ENCODE measurements around the gene ZNF160. TPM values are rescaled to one million over a fixed set of nuclear protein-coding genes. Genes with fewer than 3 reads are reported as not detected.
"Not testable (repeated sequence)": the region's sequence is repeated elsewhere in the genome, so short reads cannot be mapped to it uniquely, and the experiment has no call there.

The ZNF160 gene
- total and polyA plus RNA-seq, 9 of the 15 experiments (the other 6 are each of a cell fraction or from before 2014, with no cell fraction given) = 3.6 to 22.1 (median 11.8) TPM

DNA sequence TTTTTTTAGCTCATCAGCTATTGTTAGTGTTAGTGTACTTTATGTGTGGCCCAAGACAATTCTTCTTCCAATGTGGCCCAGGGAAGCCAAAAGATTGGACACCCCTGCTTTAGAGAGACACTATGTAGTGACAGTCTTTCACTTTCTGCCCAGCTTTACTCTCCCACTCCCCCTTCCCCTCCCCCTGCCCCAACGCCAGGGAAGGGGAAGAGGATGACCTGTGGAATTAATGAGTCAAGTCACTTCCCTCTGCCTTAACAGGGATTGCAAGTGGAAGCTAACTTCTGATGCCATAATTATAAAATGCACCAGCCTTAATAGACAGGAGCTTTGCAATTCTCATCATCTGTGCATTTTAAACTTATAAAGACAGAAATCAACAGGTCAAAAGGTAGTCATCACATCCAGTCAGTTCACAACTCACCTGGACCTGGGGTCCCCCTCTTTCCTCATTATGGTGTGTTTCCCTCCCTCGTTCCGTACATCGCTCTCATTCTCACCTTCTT is 27.9 kb upstream of the ZNF160 start (continued):
- TF ChIP-seq KLF13 (tag; IDR thresholded peaks at IDR 0.05; ENCODE audit: borderline replicate concordance, low read depth) = no peak

DNA sequence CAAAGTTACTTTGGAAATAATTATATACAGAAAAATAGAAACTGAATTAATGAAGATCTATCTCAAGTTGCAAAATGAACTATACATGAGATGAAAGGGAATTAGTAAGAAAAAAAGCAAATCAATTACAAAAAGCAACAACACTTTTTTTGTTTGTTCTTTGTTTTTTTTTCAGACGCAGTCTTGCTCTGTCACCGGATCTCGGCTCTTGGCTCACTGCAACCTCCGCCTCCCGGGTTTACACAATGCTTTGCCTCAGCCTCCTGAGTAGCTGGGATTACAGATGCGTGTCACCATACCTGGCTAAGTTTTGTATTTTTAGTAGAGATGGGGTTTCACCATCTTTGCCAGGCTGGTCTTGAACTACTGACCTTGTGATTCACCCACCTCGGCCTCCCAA is 27.3 kb upstream of the ZNF160 start:
- no peak overlapping the region for H2AFZ ChIP-seq (ENCODE audit: low read depth, low read length)
- H3K4me2 ChIP-seq (ENCODE audit: insufficient read depth, low read length) = no peak overlapping the region
- H4K20me1 ChIP-seq (replicated peaks; ENCODE audit: control insufficient read depth, insufficient read depth, low read length) = no peaks in the 10 kb centered on the region
- BruUV-seq (replicated peaks) = no TSS peak
- in situ Hi-C loops (cut with MboI) = no loop called here
- no peak for ATAC-seq
- H3K27ac ChIP-seq (ENCODE audit: extremely low read depth, low read depth, low read length) = no peak overlapping the region
- ChIA-PET CTCF (ENCODE audit: low intra/inter-chr PET ratio) (no interaction called here), POLR2A (interaction anchor here (0.7 kb wide), 1 partner anchor 18 kb away, joined by 3 read pairs; no protein-coding TSS in a partner anchor)
- H3K9ac ChIP-seq (ENCODE audit: insufficient read depth in 1 of 2, low read depth in 2 of 2, low read length in 2 of 2) = no peak overlapping the region
- intact Hi-C loops (cut with micrococcal nuclease) = no loop called here
- 11% methylated on average over 7 of the region's 7 CpGs for WGBS (ENCODE audit: insufficient coverage, low coverage, missing lambda C conversion rate)
- DNase-seq (ENCODE audit: extremely low read depth in 1 of 4, low spot score in 3 of 4) = no peak
- H3K36me3 ChIP-seq (ENCODE audit: control insufficient read depth, insufficient read depth, low read length) = no peaks in the 10 kb centered on the region
- no peaks in the 10 kb centered on the region for H3K79me2 ChIP-seq (ENCODE audit: control insufficient read depth, insufficient read depth, low read length)
- H3K27me3 ChIP-seq (ENCODE audit: control insufficient read depth in 2 of 2, insufficient read depth in 2 of 2, low read length in 2 of 2) = peaks cover 4 to 8% of the 10 kb centered on the region in 2 experiments; a peak in 2 of 5 replicates
- no peak for TF ChIP-seq PURB (CRISPR knock-in tag; IDR thresholded peaks at IDR 0.05; ENCODE audit: low read depth)
- TF ChIP-seq CCAR2 (IDR thresholded peaks at IDR 0.05; ENCODE audit: low read depth, low read length) = no peak
- no peak for TF ChIP-seq NFXL1 (CRISPR knock-in tag; IDR thresholded peaks at IDR 0.05)
- TF ChIP-seq RB1 (IDR thresholded peaks at IDR 0.05; ENCODE audit: low read depth) = no peak
- no peak for TF ChIP-seq SNRNP70 (optimal IDR thresholded peaks at IDR 0.05; ENCODE audit: low read depth, low read length)
- H3K9me1 ChIP-seq (ENCODE audit: control insufficient read depth, insufficient read depth, low read length) = no peaks in the 10 kb centered on the region
- no peaks in the 10 kb centered on the region for H3K9me3 ChIP-seq (replicated peaks; ENCODE audit: control insufficient read depth, insufficient read depth, low read depth, low read length)
- H3K4me3 ChIP-seq = no peak overlapping the region
- no peak for FAIRE-seq
- no peaks in the 10 kb centered on the region for H3K4me1 ChIP-seq (replicated peaks in 1 of 2; ENCODE audit: control insufficient read depth in 2 of 2, insufficient read depth in 2 of 2, low read length in 2 of 2)

DNA sequence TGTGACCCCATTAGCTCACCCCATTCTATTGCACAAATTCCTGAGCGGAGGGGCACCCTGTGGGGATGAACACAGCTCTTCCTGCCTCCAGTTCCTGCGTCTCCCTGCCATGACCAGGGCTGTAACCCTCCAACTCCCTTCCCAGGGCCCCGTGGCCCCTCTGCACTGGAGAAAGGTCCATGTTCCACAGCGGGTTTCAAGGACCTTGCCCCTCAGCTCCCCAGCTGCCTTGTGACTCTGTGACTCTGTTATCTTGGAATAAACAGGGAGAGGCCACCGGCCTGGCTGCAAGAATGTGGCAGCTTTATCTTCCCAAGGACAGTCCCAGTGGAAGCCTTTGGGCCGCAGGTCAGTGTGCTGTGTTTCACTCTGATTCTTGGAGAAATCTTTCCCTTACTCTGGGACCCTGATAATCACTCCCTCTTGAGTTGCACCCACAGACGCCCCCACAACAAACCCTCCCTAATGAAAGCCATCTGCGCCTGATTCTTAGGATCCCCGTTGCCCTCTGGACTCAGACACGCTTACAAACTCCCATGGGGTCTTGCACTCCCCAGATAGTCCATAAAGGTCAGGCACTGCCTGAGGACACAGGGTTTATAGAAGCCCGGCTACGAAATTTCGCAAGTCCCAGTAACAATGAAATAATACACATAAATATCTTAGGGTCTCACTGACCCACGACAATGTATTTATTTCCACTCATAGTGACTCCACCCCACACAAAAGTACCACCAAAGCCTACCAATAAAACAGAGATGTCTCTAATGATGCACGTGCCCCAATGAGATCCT is 23.7 kb upstream of the ZNF160 start:
- in situ Hi-C loops (cut with MboI); CTCF ChIA-PET (ENCODE audit: low intra/inter-chr PET ratio); DNase-seq (ENCODE audit: extremely low read depth in 1 of 4, low spot score in 3 of 4); H3K9me1 ChIP-seq (ENCODE audit: control insufficient read depth, insufficient read depth, low read length); H3K9ac ChIP-seq (ENCODE audit: insufficient read depth in 1 of 2, low read depth in 2 of 2, low read length in 2 of 2); H3K79me2 ChIP-seq (ENCODE audit: control insufficient read depth, insufficient read depth, low read length); H2AFZ ChIP-seq (ENCODE audit: low read depth, low read length); H3K9me3 ChIP-seq (replicated peaks; ENCODE audit: control insufficient read depth, insufficient read depth, low read depth, low read length); H3K4me2 ChIP-seq (ENCODE audit: insufficient read depth, low read length); H3K36me3 ChIP-seq (ENCODE audit: control insufficient read depth, insufficient read depth, low read length); BruUV-seq (replicated peaks); intact Hi-C loops (cut with micrococcal nuclease); ATAC-seq; H3K27ac ChIP-seq (ENCODE audit: extremely low read depth, low read depth, low read length); H3K4me1 ChIP-seq (replicated peaks in 1 of 2; ENCODE audit: control insufficient read depth in 2 of 2, insufficient read depth in 2 of 2, low read length in 2 of 2); H4K20me1 ChIP-seq (replicated peaks; ENCODE audit: control insufficient read depth, insufficient read depth, low read length); H3K4me3 ChIP-seq; POLR2A ChIA-PET: not testable (repeated sequence)
- peak; percentile 11 for FAIRE-seq
- WGBS (ENCODE audit: insufficient coverage, low coverage, missing lambda C conversion rate) = 1% methylated on average over 8 of the region's 15 CpGs
- H3K27me3 ChIP-seq (ENCODE audit: control insufficient read depth in 2 of 2, insufficient read depth in 2 of 2, low read length in 2 of 2) = peaks cover 4 to 20% of the 10 kb centered on the region in 2 experiments; a peak in 3 of 5 replicates

All from K562 (cell line).